K562 (cell line): ENCODE measurements around the gene ENKUR. TPM values are rescaled to one million over a fixed set of nuclear protein-coding genes. Genes with fewer than 3 reads are reported as not detected.

Source experiments
- ATAC-seq: fragments of 200-7000 bp; cut with Tn5 transposase; 3 replicates; pipeline ENCODE4 v1.9.1; 2020; ENCODE audit warnings: moderate library complexity
- BruUV-seq: library from RNA; stranded (reverse); fragments of 400-500 nt; replicated peaks from 2 replicates; lab custom pipeline; 2021; lab: Mats Ljungman, UMichigan
- CTCF ChIA-PET: fragments of 300-600 bp; formaldehyde crosslinking; extraction: SDS; loops from one replicate; lab custom pipeline; 2021; ENCODE audit warnings: low intra/inter-chr PET ratio; lab: Yijun Ruan, JAX
- POLR2A ChIA-PET: fragments of 300-600, 350-650 bp; sonication (Branson Sonifier 250); formaldehyde crosslinking; extraction: SDS; loops from one replicate; lab custom pipeline; 2021; ENCODE audit warnings: antibody characterized with exemption, inconsistent platforms; lab: Yijun Ruan, JAX
- DNase-seq, 4 experiments: peaks; one replicate each; pipeline versions ENCODE4 v3.0.0 to v3.0.0-alpha.2; 2011 to 2018; ENCODE audit warnings: low spot score in 3 of 4, mixed read lengths in 3 of 4; ENCODE audit errors: extremely low read depth in 1 of 4
- FAIRE-seq: peaks from 2 replicates; lab custom pipeline; 2011; peaks lifted over from hg19 to GRCh38; lab: Jason Lieb, UNC
- H2AFZ ChIP-seq: 2 replicates; pipeline ENCODE4 v1.6.0; 2011; ENCODE audit warnings: low read depth, low read length, control low read depth, inconsistent platforms
- H3K27ac ChIP-seq: fragments of 200-600 bp; 3 replicates; pipeline ENCODE4 v1.8.0; 2011; ENCODE audit warnings: low read depth, mild to moderate bottlenecking, control low read depth, inconsistent platforms, low read length, moderate library complexity, mixed read lengths; ENCODE audit errors: extremely low read depth
- H3K27me3 ChIP-seq, 2 experiments: fragments of 300-600 bp in 1 of 2; 2 replicates in 1 of 2; 3 replicates in 1 of 2; pipeline versions ENCODE4 v1.6.0 to v1.8.0; 2011; ENCODE audit warnings: inconsistent platforms in 2 of 2, low read length in 2 of 2, mild to moderate bottlenecking in 1 of 2, mixed read lengths in 1 of 2, moderate library complexity in 1 of 2; ENCODE audit not compliant: control insufficient read depth in 2 of 2, insufficient read depth in 2 of 2
- H3K36me3 ChIP-seq: fragments of 300-600 bp; 3 replicates; pipeline ENCODE4 v1.8.0; 2011; ENCODE audit warnings: mild to moderate bottlenecking, low read length, inconsistent platforms; ENCODE audit not compliant: control insufficient read depth, insufficient read depth
- H3K4me1 ChIP-seq, 2 experiments: fragments of 200-600 bp in 1 of 2; replicated peaks in 1 of 2; 2 replicates in 1 of 2; 3 replicates in 1 of 2; pipeline versions ENCODE4 v1.5.1 to v1.8.0; 2011; ENCODE audit warnings: inconsistent platforms in 2 of 2, low read length in 2 of 2, mild to moderate bottlenecking in 1 of 2, mixed read lengths in 1 of 2, moderate library complexity in 1 of 2; ENCODE audit not compliant: control insufficient read depth in 2 of 2, insufficient read depth in 2 of 2
- H3K4me2 ChIP-seq: 2 replicates; pipeline ENCODE4 v1.6.1; 2011; ENCODE audit warnings: low read length, control low read depth, inconsistent platforms, mixed read lengths; ENCODE audit not compliant: insufficient read depth
- H3K4me3 ChIP-seq: fragments of 200-600 bp; sonication (generic), shearing (Covaris generic); 2 replicates; pipeline ENCODE4 v1.5.1; 2016; ENCODE audit warnings: control low read depth, inconsistent platforms
- H3K79me2 ChIP-seq: fragments of 200-600 bp; 3 replicates; pipeline ENCODE4 v1.8.0; 2011; ENCODE audit warnings: low read length, inconsistent platforms; ENCODE audit not compliant: control insufficient read depth, insufficient read depth
- H3K9ac ChIP-seq, 2 experiments: 2 replicates each; pipeline versions ENCODE4 v1.6.0 to v1.6.1; 2011; ENCODE audit warnings: low read depth in 2 of 2, low read length in 2 of 2, control low read depth in 1 of 2, inconsistent platforms in 1 of 2, mild to moderate bottlenecking in 1 of 2, mixed read lengths in 1 of 2; ENCODE audit not compliant: insufficient read depth in 1 of 2
- H3K9me1 ChIP-seq: one replicate; pipeline ENCODE4 v1.6.0; 2011; ENCODE audit warnings: inconsistent platforms, mild to moderate bottlenecking, low read length, moderate library complexity; ENCODE audit not compliant: control insufficient read depth, insufficient read depth
- H3K9me3 ChIP-seq: replicated peaks from 2 replicates; pipeline ENCODE4 v1.5.1; 2011; ENCODE audit warnings: low read depth, low read length, inconsistent platforms; ENCODE audit not compliant: control insufficient read depth, insufficient read depth
- H4K20me1 ChIP-seq: replicated peaks from 2 replicates; pipeline ENCODE4 v1.6.1; 2011; ENCODE audit warnings: low read length, inconsistent platforms, mixed read lengths; ENCODE audit not compliant: control insufficient read depth, insufficient read depth
- BRF1 ChIP-seq: IDR thresholded peaks from 3 replicates; pipeline ENCODE4 v1.6.1; 2011; ENCODE audit warnings: borderline replicate concordance, mild to moderate bottlenecking; ENCODE audit not compliant: insufficient read length; ENCODE audit errors: extremely low read depth
- EP300 ChIP-seq: IDR thresholded peaks from 2 replicates; pipeline ENCODE4 v1.6.1; 2012; ENCODE audit warnings: low read length, improper control_type of control experiment
- LEF1 ChIP-seq: fragments of 450-650 bp; IDR thresholded peaks from 2 replicates; pipeline ENCODE4 v1.6.1; 2016; ENCODE audit warnings: mild to moderate bottlenecking
- NELFE ChIP-seq: IDR thresholded peaks from 2 replicates; pipeline ENCODE4 v1.6.1; 2011; ENCODE audit warnings: mild to moderate bottlenecking; ENCODE audit not compliant: insufficient read depth, insufficient read length
- RAD51 ChIP-seq: fragments of 450-650 bp; IDR thresholded peaks from 2 replicates; pipeline ENCODE4 v1.7.1; 2016; ENCODE audit warnings: low read depth, mild to moderate bottlenecking, borderline replicate concordance
- TRIM28 ChIP-seq: fragments of 450-650 bp; IDR thresholded peaks from 2 replicates; pipeline ENCODE4 v1.6.1; 2017
- ZNF766 ChIP-seq: fragments of 200-800 bp; sonication (Bioruptor generic); conservative IDR thresholded peaks from 2 replicates; pipeline ENCODE4 v1.6.1; 2016; ENCODE audit warnings: missing genetic modification characterization, missing compliant biosample characterization
- ZNF79 ChIP-seq: fragments of 250-450 bp; sonication (Bioruptor Pico); IDR thresholded peaks from 2 replicates; pipeline ENCODE4 v1.4.0; 2020; ENCODE audit warnings: low read depth, mild to moderate bottlenecking, moderate library complexity
- WGBS: fragments of 100-300 bp; shearing (Covaris generic); methylation state at CpG from one replicate; pipeline ENCODE4 v1.1.6; 2016; ENCODE audit warnings: low coverage, mixed read lengths; ENCODE audit not compliant: insufficient coverage; ENCODE audit errors: missing lambda C conversion rate; 5-methylcytosine and 5-hydroxymethylcytosine counted together
- in situ Hi-C: fragments of 300-500 bp; cut with MboI; formaldehyde crosslinking; loops from 4 replicates; pipeline ENCODE4 v1.15.0; 2018; ENCODE audit warnings: inconsistent platforms, mixed read lengths
- intact Hi-C: fragments of 100-400 bp; cut with micrococcal nuclease; formaldehyde crosslinking; loops from 2 replicates; pipeline ENCODE4 v1.14.2; 2022
- polyA plus RNA-seq, 8 experiments: library from polyadenylated mRNA; depleted of rRNA in 4 of 8; stranded (reverse) in 5 of 8; unstranded in 3 of 8; fragments of >200 nt; fragmentation: Nextera tagmentation in 2 of 8; fragmentation: Illumina TruSeq in 1 of 8; extraction: Ambion mirVana in 2 of 8; extraction: Trizol in 1 of 8; gene quantifications; 2 replicates each; pipeline versions ENCODE4 v1.2.1 to v1.2.3, GENCODE V29; 2011 to 2014; ENCODE audit warnings: inconsistent platforms in 1 of 8, missing spikeins in 1 of 8
- total RNA-seq, 7 experiments: library from RNA; depleted of rRNA in 6 of 7; stranded (reverse); fragments of >200 nt in 6 of 7; fragmentation: Illumina TruSeq in 2 of 7; extraction: Trizol in 2 of 7; gene quantifications; 2 replicates each; pipeline versions ENCODE4 v1.2.1 to v1.2.3, GENCODE V29; 2011 to 2021; ENCODE audit warnings: low replicate concordance in 1 of 7
- TF ChIP-seq, protein P1 (sequence below): fragments of 250-450 bp; sonication (Bioruptor Pico); IDR thresholded peaks from 2 replicates; pipeline ENCODE4 v1.5.0; 2020; ENCODE audit warnings: mild to moderate bottlenecking, borderline replicate concordance
- TF ChIP-seq, protein P2 (sequence below): fragments of 250-450 bp; sonication (Bioruptor Pico); IDR thresholded peaks from 2 replicates; pipeline ENCODE4 v1.8.0; 2022; ENCODE audit warnings: moderate library complexity, mild to moderate bottlenecking, inconsistent platforms
- TF ChIP-seq, protein P3 (sequence below): sonication (generic); formaldehyde crosslinking; IDR thresholded peaks from 2 replicates; pipeline ENCODE4 v1.8.0; 2022; ENCODE audit warnings: mild to moderate bottlenecking, missing genetic modification reagents
- TF ChIP-seq, protein P4 (sequence below): sonication (generic); formaldehyde crosslinking; IDR thresholded peaks from 2 replicates; pipeline ENCODE4 v1.8.1; 2022; ENCODE audit warnings: missing genetic modification reagents

ENKUR gene
- total and polyA plus RNA-seq, 9 of the 15 experiments (the other 6 are each of a cell fraction or from before 2014, with no cell fraction given), result 0.06 to 0.46 (median 0.20) TPM

DNA sequence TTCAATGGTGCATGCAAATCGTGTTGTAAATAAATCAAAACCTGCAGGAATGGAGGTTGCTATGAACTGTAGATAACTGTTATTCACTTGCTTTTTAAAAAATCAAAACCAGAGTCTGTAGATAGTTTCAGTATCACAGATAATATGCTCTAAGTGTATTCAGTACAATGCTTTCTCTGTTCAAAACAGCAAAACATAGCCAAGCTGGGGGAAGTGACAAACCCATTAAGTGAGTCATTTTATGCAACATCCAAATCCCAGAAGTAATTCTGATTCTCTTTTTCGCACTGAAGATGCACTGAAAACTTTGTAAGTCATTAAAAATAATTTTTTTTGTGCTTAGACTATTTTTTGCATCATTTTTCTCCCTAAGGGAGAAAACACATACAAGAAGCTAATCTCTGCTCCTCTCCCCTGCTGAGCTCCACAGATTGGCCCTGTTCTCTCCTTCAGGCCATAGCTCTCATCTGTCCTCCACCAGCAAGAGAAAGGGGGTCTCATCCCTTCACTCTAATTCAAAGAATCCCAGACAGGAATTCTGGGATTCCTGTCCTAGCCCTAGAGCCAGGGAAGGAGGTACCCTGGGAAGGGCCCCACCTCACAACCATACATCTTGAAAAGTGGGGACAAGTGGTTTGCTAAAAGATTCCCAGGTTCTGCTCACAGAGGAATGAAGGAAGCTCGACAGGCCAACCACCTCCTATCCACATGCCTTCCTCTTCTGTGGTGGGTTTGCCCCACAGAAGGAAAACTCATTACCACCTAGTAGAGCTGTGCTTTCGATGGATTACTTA is 68.5 kb downstream of the ENKUR start:
- Histone ChIP-seq H3K79me2 (no peaks in the 10 kb centered on the region; the same call in 1 of the 3 replicates), H3K27me3 (no peaks in the 10 kb centered on the region), H3K4me1 (peaks cover 21 to 24% of the 10 kb centered on the region in 2 experiments; a peak in 4 of 5 replicates), H2AFZ (no peak overlapping the region), H3K4me3 (no peak overlapping the region), H3K36me3 (no peaks in the 10 kb centered on the region), H3K9me1 (no peaks in the 10 kb centered on the region), H3K9ac (no peak overlapping the region), H4K20me1 (no peaks in the 10 kb centered on the region), H3K4me2 (no peak overlapping the region), H3K27ac (no peak overlapping the region), H3K9me3 (no peaks in the 10 kb centered on the region)
- FAIRE-seq (no peak), ATAC-seq (no peak), DNase-seq (no peak)
- intact Hi-C loops (no loop called here), in situ Hi-C loops (no loop called here)
- CTCF ChIA-PET, result no interaction called here
- no TSS peak for BruUV-seq
- WGBS, result 35% methylated on average over 4 of the region's 4 CpGs
- POLR2A ChIA-PET, result interaction anchor here (0.7 to 1.2 kb wide), 7 partner anchors 11 to 345 kb away, joined by 3 to 6 read pairs (median 3); no protein-coding TSS in a partner anchor
- TF ChIP-seq ZNF79 (CRISPR knock-in tag) (no peak), RAD51 (no peak), LEF1 (no peak), EP300 (no peak), ZNF766 (CRISPR knock-in tag) (no peak), NELFE (no peak), BRF1 (no peak), TRIM28 (no peak)
- TF ChIP-seq, protein P1, sequence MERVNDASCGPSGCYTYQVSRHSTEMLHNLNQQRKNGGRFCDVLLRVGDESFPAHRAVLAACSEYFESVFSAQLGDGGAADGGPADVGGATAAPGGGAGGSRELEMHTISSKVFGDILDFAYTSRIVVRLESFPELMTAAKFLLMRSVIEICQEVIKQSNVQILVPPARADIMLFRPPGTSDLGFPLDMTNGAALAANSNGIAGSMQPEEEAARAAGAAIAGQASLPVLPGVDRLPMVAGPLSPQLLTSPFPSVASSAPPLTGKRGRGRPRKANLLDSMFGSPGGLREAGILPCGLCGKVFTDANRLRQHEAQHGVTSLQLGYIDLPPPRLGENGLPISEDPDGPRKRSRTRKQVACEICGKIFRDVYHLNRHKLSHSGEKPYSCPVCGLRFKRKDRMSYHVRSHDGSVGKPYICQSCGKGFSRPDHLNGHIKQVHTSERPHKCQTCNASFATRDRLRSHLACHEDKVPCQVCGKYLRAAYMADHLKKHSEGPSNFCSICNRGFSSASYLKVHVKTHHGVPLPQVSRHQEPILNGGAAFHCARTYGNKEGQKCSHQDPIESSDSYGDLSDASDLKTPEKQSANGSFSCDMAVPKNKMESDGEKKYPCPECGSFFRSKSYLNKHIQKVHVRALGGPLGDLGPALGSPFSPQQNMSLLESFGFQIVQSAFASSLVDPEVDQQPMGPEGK (CRISPR knock-in tag), result no peak
- TF ChIP-seq, protein P2, sequence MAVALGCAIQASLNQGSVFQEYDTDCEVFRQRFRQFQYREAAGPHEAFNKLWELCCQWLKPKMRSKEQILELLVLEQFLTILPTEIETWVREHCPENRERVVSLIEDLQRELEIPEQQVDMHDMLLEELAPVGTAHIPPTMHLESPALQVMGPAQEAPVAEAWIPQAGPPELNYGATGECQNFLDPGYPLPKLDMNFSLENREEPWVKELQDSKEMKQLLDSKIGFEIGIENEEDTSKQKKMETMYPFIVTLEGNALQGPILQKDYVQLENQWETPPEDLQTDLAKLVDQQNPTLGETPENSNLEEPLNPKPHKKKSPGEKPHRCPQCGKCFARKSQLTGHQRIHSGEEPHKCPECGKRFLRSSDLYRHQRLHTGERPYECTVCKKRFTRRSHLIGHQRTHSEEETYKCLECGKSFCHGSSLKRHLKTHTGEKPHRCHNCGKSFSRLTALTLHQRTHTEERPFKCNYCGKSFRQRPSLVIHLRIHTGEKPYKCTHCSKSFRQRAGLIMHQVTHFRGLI, result no peak
- TF ChIP-seq, protein P3, sequence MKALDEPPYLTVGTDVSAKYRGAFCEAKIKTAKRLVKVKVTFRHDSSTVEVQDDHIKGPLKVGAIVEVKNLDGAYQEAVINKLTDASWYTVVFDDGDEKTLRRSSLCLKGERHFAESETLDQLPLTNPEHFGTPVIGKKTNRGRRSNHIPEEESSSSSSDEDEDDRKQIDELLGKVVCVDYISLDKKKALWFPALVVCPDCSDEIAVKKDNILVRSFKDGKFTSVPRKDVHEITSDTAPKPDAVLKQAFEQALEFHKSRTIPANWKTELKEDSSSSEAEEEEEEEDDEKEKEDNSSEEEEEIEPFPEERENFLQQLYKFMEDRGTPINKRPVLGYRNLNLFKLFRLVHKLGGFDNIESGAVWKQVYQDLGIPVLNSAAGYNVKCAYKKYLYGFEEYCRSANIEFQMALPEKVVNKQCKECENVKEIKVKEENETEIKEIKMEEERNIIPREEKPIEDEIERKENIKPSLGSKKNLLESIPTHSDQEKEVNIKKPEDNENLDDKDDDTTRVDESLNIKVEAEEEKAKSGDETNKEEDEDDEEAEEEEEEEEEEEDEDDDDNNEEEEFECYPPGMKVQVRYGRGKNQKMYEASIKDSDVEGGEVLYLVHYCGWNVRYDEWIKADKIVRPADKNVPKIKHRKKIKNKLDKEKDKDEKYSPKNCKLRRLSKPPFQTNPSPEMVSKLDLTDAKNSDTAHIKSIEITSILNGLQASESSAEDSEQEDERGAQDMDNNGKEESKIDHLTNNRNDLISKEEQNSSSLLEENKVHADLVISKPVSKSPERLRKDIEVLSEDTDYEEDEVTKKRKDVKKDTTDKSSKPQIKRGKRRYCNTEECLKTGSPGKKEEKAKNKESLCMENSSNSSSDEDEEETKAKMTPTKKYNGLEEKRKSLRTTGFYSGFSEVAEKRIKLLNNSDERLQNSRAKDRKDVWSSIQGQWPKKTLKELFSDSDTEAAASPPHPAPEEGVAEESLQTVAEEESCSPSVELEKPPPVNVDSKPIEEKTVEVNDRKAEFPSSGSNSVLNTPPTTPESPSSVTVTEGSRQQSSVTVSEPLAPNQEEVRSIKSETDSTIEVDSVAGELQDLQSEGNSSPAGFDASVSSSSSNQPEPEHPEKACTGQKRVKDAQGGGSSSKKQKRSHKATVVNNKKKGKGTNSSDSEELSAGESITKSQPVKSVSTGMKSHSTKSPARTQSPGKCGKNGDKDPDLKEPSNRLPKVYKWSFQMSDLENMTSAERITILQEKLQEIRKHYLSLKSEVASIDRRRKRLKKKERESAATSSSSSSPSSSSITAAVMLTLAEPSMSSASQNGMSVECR (CRISPR knock-in tag), result no peak
- TF ChIP-seq, protein P4, sequence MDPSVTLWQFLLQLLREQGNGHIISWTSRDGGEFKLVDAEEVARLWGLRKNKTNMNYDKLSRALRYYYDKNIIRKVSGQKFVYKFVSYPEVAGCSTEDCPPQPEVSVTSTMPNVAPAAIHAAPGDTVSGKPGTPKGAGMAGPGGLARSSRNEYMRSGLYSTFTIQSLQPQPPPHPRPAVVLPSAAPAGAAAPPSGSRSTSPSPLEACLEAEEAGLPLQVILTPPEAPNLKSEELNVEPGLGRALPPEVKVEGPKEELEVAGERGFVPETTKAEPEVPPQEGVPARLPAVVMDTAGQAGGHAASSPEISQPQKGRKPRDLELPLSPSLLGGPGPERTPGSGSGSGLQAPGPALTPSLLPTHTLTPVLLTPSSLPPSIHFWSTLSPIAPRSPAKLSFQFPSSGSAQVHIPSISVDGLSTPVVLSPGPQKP (CRISPR knock-in tag), result no peak
